Stimulated activated CD4-positive, alpha-beta T cell treated with anti-CD3 and anti-CD28 coated beads, Interleukin-1b, Interleukin-23, amount 100 ng/mL, for 24 hours (primary cell): ENCODE measurements around the gene HMHB1.

Experiments
- DNase-seq, 4 experiments: peaks; one replicate each; pipeline ENCODE4 v3.0.0-alpha.2; 2020; ENCODE audit warnings: low read depth in 4 of 4, low spot score in 1 of 4

The HMHB1 gene

DNA sequence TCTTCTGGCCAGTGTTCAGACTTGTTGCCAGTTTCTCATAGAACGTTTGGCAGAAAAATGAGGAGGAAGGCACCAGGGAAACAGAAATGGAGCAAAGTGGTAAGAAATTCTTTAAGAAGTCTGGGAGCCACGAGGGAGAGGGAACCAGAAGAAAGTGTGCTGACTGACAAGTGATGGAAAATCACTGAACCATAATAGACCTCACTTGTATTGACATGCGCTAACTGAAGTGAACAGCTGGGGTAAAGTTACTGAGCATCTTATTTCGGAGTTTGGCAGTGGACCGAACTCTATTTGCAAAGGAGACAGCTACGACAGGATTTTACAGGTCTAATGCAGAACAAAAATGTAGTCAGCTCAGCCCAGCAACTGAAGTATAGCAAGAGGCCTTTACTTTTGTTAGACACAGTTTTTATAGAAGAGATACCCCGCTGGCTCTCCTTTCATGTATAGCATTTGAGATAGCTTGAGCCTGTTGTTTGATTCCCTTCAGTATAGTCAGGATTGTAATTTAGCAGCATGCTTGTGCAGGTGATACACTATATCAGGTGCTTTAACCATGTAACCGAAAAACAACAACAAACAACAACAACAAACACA lies 53.6 kb downstream of the HMHB1 start:
- DNase-seq, result no peak
